NCI-H2196 treated with DMSO at 0.1 percent for 48 hours (cell line): ENCODE data around the gene RPS2.
"Not testable (repeated sequence)": the region's sequence is repeated elsewhere in the genome, so short reads cannot be mapped to it uniquely, and the experiment has no call there.

Experiments used
- DNase-seq: peaks from one replicate; lab custom pipeline; 2025; ENCODE audit not compliant: unreplicated experiment; lab: John Stamatoyannopoulos, UW

Gene RPS2

GRCh38 chr16:1920727-1921171 lies 43.9 kb downstream of the RPS2 start:
- DNase-seq, result no peak

GRCh38 chr16:1920122-1920521 lies 44.5 kb downstream of the RPS2 start:
- not testable (repeated sequence) for DNase-seq

GRCh38 chr16:1919327-1919998 lies 45.2 kb downstream of the RPS2 start:
- DNase-seq, result no peak

GRCh38 chr16:1918351-1919326 lies 46.0 kb downstream of the RPS2 start, which contains the start of gene HS3ST6:
HS3ST6 (minus strand) TSS chr16:1918415; CDS start chr16:1918323, 92 bp downstream.
- DNase-seq, result no peak

GRCh38 chr16:1917665-1918350 lies 46.8 kb downstream of the RPS2 start:
- no peak for DNase-seq

- DNase-seq, result no peak
Measured at GRCh38 chr16:1917056-1917664, 47.5 kb downstream of the RPS2 start.

- DNase-seq, result no peak
Measured at GRCh38 chr16:1916640-1916990, 48.0 kb downstream of the RPS2 start.

- DNase-seq, result no peak
Measured at GRCh38 chr16:1915732-1916639, 48.6 kb downstream of the RPS2 start.

- no peak for DNase-seq
Measured at GRCh38 chr16:1914988-1915387, 49.6 kb downstream of the RPS2 start.

GRCh38 chr16:1914084-1914608 lies 50.5 kb downstream of the RPS2 start:
- no peak for DNase-seq

GRCh38 chr16:1913327-1914083 lies 51.1 kb downstream of the RPS2 start:
- no peak for DNase-seq

- no peak for DNase-seq
Measured at GRCh38 chr16:1912215-1912543, 52.4 kb downstream of the RPS2 start.
